OCI-LY7 (cell line): ENCODE data around the gene PPL.

Experiments
- EZH2phosphoT487 ChIP-seq: fragments of 200-600 bp; sonication (generic); IDR thresholded peaks from 2 replicates; pipeline ENCODE4 v1.6.1; 2018; ENCODE audit warnings: low read depth, borderline replicate concordance, mild to moderate bottlenecking, mixed run types, antibody characterized with exemption, low read length, moderate library complexity, mixed read lengths
- TF ChIP-seq, protein P1 (sequence below): fragments of 200-600 bp; sonication (generic); conservative IDR thresholded peaks from 2 replicates; pipeline ENCODE4 v1.5.1; 2014; ENCODE audit warnings: mild to moderate bottlenecking, antibody characterized with exemption, low read length, moderate library complexity, mixed read lengths

DNA sequence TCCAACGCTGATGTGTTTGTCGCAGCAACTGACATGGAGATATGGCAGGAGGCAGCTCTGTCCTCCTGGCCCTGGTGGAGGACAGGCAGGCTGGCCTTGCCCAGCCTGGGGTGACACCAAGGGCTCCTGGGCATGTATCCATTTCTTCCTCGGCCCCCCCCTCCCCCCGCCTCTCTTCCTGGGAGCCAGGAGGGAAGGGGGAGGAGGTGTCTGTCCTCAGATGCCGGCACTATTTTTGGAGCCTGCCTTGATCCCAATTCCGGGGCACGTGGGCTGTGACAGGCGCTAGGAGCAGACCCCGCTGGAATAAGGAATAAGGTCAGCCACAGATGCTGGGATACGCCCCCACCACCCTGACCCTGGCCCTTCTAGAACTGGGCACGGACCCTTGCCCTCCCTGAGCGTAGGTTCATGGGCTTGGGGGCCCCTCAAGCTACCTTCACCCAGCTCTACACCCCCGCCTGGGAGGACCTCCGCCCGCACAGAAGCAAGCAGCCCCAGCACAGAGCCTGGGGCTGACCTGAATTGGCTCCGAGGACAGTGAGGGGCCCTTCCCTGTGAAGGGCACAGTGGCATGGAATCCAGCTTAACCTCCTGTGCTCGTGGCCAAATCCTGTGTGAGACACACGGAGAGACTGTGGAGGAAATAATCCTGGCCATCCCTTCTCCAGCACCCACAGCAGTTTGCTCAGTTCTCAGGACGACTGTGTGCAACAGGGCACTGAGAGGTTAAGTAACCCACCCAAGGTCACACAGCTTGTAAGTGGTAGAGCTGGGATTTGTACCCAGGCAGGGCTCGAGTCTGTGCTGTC is 45.3 kb upstream of the PPL start:
- TF ChIP-seq, protein P1, sequence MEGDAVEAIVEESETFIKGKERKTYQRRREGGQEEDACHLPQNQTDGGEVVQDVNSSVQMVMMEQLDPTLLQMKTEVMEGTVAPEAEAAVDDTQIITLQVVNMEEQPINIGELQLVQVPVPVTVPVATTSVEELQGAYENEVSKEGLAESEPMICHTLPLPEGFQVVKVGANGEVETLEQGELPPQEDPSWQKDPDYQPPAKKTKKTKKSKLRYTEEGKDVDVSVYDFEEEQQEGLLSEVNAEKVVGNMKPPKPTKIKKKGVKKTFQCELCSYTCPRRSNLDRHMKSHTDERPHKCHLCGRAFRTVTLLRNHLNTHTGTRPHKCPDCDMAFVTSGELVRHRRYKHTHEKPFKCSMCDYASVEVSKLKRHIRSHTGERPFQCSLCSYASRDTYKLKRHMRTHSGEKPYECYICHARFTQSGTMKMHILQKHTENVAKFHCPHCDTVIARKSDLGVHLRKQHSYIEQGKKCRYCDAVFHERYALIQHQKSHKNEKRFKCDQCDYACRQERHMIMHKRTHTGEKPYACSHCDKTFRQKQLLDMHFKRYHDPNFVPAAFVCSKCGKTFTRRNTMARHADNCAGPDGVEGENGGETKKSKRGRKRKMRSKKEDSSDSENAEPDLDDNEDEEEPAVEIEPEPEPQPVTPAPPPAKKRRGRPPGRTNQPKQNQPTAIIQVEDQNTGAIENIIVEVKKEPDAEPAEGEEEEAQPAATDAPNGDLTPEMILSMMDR, result no peak
- TF ChIP-seq EZH2phosphoT487, result no peak
